DND-41 (cell line): ENCODE data around the gene CD4.

Experiments
- ATAC-seq: fragments of 200-7000 bp; cut with Tn5 transposase; 3 replicates; pipeline ENCODE4 v1.9.1; 2021; ENCODE audit warnings: low read depth; ENCODE audit not compliant: insufficient read depth
- DNase-seq: peaks from one replicate; pipeline ENCODE4 v3.0.0-alpha.2; 2020
- H2AFZ ChIP-seq: 2 replicates; pipeline ENCODE4 v1.6.0; 2012; ENCODE audit warnings: low read depth, low read length
- H3K27ac ChIP-seq: 2 replicates; pipeline ENCODE4 v1.5.1; 2012; ENCODE audit warnings: low read length, inconsistent platforms
- H3K27me3 ChIP-seq: fragments of 200-600 bp; sonication (generic); 2 replicates; pipeline ENCODE4 v1.6.0; 2012; ENCODE audit warnings: low read length, mild to moderate bottlenecking, inconsistent platforms; ENCODE audit not compliant: insufficient read depth, poor library complexity
- H3K36me3 ChIP-seq: 2 replicates; pipeline ENCODE4 v1.5.1; 2012; ENCODE audit warnings: low read length, inconsistent platforms; ENCODE audit not compliant: insufficient read depth
- H3K4me1 ChIP-seq: 2 replicates; pipeline ENCODE4 v1.5.1; 2012; ENCODE audit warnings: mild to moderate bottlenecking, low read length; ENCODE audit not compliant: insufficient read depth
- H3K4me2 ChIP-seq: 2 replicates; pipeline ENCODE4 v1.6.0; 2012; ENCODE audit warnings: mild to moderate bottlenecking, moderate library complexity, low read length, inconsistent platforms; ENCODE audit not compliant: insufficient read depth
- H3K4me3 ChIP-seq, 2 experiments: fragments of 200-600 bp in 1 of 2; shearing (Covaris generic) in 1 of 2; 2 replicates each; pipeline ENCODE4 v1.5.1; 2012 to 2016; ENCODE audit warnings: inconsistent platforms in 2 of 2, low read length in 2 of 2, mild to moderate bottlenecking in 2 of 2, low read depth in 1 of 2, moderate library complexity in 1 of 2
- H3K79me2 ChIP-seq: 2 replicates; pipeline ENCODE4 v1.6.0; 2012; ENCODE audit warnings: low read length, inconsistent platforms; ENCODE audit not compliant: insufficient read depth
- H3K9ac ChIP-seq: 2 replicates; pipeline ENCODE4 v1.6.0; 2012; ENCODE audit warnings: low read depth, mild to moderate bottlenecking, inconsistent platforms, low read length, moderate library complexity
- H3K9me3 ChIP-seq: 2 replicates; pipeline ENCODE4 v1.5.1; 2012; ENCODE audit warnings: low read length, moderate library complexity, mild to moderate bottlenecking, inconsistent platforms; ENCODE audit not compliant: insufficient read depth, severe bottlenecking
- H4K20me1 ChIP-seq: 2 replicates; pipeline ENCODE4 v1.6.0; 2012; ENCODE audit warnings: low read length; ENCODE audit not compliant: insufficient read depth
- EZH2 ChIP-seq: IDR thresholded peaks from 3 replicates; pipeline ENCODE4 v1.6.1; 2012; ENCODE audit warnings: borderline replicate concordance, low read depth, mild to moderate bottlenecking, moderate library complexity, low read length, inconsistent platforms; ENCODE audit not compliant: severe bottlenecking
- TF ChIP-seq, protein P1 (sequence below): IDR thresholded peaks from 2 replicates; pipeline ENCODE4 v1.5.1; 2012; ENCODE audit warnings: borderline replicate concordance, low read length, moderate library complexity, mild to moderate bottlenecking; ENCODE audit not compliant: poor library complexity, severe bottlenecking; ENCODE audit errors: extremely low read depth

The CD4 gene

DNA sequence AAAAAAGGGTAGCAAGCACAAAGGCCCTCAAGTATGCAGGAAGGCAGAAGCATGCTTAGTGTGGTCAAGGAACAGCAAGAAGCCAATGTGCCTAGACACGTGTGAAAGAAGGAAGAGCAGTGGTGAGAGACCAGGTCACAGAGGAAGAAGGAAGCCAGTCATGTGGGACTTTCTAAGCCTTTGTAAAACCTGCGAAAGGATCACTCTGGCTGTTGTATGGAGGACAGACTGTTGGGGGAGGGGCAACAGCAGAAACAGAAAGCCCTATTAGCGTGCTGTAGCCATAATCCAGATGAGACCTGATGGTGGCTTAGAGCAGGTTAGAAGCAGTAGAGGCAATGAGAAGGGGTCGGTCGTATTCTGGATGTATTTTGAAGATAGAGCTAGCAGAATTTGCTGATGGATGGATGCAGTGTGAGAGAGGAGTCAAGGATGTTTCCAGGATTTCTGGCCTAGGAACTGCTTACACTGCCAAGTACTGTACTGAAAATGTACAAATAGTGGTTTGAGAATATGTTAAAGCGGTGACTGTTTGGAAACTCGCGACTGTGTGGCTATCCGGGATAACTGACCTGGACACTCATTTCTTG lies 30.7 kb upstream of the CD4 start:
- no peaks in the 10 kb centered on the region for H3K36me3 ChIP-seq
- H3K27ac ChIP-seq = no peak overlapping the region
- H3K4me2 ChIP-seq = no peak overlapping the region
- H3K4me3 ChIP-seq = no peak overlapping the region
- no peak for ATAC-seq
- no peak overlapping the region for H3K9ac ChIP-seq
- no peak overlapping the region for H2AFZ ChIP-seq
- peaks cover 20% of the 10 kb centered on the region for H3K27me3 ChIP-seq
- no peaks in the 10 kb centered on the region for H3K9me3 ChIP-seq
- DNase-seq = no peak
- H3K4me1 ChIP-seq = peaks cover 8% of the 10 kb centered on the region
- no peaks in the 10 kb centered on the region for H3K79me2 ChIP-seq
- H4K20me1 ChIP-seq = no peaks in the 10 kb centered on the region
- TF ChIP-seq EZH2 = no peak
- TF ChIP-seq, protein P1, sequence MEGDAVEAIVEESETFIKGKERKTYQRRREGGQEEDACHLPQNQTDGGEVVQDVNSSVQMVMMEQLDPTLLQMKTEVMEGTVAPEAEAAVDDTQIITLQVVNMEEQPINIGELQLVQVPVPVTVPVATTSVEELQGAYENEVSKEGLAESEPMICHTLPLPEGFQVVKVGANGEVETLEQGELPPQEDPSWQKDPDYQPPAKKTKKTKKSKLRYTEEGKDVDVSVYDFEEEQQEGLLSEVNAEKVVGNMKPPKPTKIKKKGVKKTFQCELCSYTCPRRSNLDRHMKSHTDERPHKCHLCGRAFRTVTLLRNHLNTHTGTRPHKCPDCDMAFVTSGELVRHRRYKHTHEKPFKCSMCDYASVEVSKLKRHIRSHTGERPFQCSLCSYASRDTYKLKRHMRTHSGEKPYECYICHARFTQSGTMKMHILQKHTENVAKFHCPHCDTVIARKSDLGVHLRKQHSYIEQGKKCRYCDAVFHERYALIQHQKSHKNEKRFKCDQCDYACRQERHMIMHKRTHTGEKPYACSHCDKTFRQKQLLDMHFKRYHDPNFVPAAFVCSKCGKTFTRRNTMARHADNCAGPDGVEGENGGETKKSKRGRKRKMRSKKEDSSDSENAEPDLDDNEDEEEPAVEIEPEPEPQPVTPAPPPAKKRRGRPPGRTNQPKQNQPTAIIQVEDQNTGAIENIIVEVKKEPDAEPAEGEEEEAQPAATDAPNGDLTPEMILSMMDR = no peak

DNA sequence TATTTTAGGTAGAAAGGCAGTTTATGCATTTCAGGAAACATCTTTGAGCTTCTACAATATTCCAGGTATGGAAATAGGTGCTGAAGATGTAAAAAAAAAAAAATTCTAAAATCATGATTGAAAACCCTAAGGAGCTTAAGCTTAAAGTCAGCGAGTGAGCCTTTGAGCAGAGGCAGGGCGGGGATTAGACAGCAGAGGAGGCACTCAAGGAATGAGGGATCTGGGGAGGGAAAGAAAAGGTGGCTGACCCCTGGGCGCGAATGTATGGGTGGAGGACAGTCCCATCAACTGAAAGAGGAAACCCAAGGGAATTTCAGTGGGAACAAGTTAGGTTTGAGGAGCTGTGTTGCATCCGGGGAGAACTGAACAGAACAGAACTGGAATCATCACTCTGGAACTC lies 29.6 kb upstream of the CD4 start:
- H3K9me3 ChIP-seq = no peaks in the 10 kb centered on the region
- ATAC-seq (no peak), DNase-seq (no peak)
- no peak overlapping the region for H3K27ac ChIP-seq
- H3K9ac ChIP-seq = no peak overlapping the region
- H3K4me2 ChIP-seq = no peak overlapping the region
- H2AFZ ChIP-seq = no peak overlapping the region; the same call in 1 of the 2 replicates
- no peaks in the 10 kb centered on the region for H4K20me1 ChIP-seq
- TF ChIP-seq, protein P1 = no peak
- no peak for TF ChIP-seq EZH2
- peaks cover 31% of the 10 kb centered on the region for H3K27me3 ChIP-seq
- no peaks in the 10 kb centered on the region for H3K36me3 ChIP-seq
- peaks cover 8% of the 10 kb centered on the region for H3K4me1 ChIP-seq
- H3K4me3 ChIP-seq = no peak overlapping the region
- no peaks in the 10 kb centered on the region for H3K79me2 ChIP-seq

DNA sequence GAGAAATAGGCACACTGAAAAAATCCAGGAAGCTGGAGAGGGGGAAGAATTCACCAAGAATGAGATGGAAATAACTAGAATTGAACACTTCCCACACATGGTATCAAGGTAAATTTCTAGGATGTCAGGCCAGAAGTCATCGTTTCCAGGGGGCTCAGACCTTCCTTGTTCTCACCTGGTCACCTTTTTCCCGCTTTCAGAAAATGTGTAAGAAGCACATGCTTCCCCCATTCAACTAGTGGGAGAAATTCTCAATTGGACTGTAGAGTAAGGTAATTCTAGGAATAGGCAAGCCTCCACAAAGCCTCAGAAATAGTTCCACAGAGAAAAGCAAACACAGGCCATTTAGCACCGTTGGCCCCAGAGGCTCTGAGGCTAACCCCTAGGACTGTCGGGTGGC lies 25.9 kb upstream of the CD4 start:
- Histone ChIP-seq H3K9me3 (no peaks in the 10 kb centered on the region), H3K27ac (no peak overlapping the region), H3K27me3 (peaks cover 60% of the 10 kb centered on the region), H3K36me3 (no peaks in the 10 kb centered on the region), H3K4me1 (peaks cover 30% of the 10 kb centered on the region), H3K4me3 (no peak overlapping the region), H3K79me2 (no peaks in the 10 kb centered on the region), H4K20me1 (peaks cover 9% of the 10 kb centered on the region), H3K9ac (no peak overlapping the region), H3K4me2 (no peak overlapping the region), H2AFZ (no peak overlapping the region)
- ATAC-seq (no peak), DNase-seq (no peak)
- TF ChIP-seq EZH2 = no peak
- TF ChIP-seq, protein P1 = no peak
